GM12874 (cell line): ENCODE measurements around the gene NAMPT.

Source experiments
- TF ChIP-seq, protein P1 (sequence below): IDR thresholded peaks from 2 replicates; pipeline ENCODE4 v1.5.1; 2011; ENCODE audit warnings: low read depth, mild to moderate bottlenecking, control low read depth, low read length, moderate library complexity; ENCODE audit not compliant: insufficient read depth

The NAMPT gene

DNA sequence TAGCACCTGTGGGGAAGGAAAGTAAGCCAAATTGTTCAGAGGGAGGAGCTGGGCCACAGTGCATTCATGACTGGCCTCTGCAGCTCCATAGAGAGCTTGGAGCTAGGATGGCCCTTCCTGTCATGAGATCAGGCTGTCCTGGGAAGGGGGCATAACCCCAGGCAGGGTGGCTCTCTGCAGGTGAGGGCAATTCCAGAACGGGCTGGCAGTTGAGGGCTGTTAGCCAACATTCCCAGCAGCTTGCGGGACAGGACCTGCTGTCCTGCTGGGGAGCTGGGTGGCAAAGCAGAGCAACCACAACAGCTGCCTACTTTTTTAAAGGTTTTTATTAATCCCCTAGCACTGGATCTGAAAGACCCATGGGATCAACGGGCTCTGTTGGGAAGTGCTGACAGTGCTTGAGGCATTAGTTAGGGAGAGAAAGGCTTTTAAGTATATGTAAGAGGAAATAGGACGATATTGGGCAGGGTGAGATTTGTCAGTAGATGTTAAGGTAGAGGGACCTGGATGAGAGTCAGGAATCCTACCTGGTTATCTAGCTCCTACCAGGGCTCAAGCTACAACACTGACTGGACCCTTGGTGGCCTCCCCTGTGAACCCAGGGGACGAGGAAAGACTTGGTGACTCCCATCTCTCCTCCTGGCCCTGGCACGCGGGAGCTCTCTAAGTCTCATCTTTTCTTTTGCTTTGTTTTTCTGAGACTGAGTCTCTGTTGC lies 77.8 kb downstream of the NAMPT start:
- TF ChIP-seq, protein P1, sequence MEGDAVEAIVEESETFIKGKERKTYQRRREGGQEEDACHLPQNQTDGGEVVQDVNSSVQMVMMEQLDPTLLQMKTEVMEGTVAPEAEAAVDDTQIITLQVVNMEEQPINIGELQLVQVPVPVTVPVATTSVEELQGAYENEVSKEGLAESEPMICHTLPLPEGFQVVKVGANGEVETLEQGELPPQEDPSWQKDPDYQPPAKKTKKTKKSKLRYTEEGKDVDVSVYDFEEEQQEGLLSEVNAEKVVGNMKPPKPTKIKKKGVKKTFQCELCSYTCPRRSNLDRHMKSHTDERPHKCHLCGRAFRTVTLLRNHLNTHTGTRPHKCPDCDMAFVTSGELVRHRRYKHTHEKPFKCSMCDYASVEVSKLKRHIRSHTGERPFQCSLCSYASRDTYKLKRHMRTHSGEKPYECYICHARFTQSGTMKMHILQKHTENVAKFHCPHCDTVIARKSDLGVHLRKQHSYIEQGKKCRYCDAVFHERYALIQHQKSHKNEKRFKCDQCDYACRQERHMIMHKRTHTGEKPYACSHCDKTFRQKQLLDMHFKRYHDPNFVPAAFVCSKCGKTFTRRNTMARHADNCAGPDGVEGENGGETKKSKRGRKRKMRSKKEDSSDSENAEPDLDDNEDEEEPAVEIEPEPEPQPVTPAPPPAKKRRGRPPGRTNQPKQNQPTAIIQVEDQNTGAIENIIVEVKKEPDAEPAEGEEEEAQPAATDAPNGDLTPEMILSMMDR = no peak

DNA sequence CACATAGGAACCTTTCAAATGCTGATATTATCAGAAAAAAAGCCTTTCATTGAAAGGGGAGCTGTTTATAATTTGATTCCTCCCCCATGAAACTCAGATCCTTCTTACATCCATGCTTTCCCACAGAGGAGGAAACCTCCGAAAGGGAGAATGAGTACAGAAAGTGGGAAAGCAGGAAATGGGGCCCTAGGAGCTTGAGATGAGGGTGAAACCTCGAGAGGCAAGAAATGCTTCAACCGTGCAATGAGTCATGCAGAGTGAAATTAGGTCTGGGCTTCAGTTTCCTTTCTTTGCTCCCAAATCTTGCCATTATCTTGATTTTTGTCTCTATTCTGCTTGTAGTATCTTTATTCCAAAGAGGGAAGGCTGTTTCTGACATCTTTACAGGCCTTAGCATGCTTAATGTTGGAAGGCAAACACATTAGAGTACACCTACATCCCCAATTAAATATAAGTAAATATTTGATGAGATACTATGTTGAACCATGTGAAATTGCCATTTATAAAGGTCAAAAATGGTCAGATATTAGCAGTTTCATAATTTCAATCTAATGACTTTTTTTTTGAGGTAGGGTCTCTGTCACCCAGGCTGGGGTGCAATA lies 79.1 kb downstream of the NAMPT start:
- TF ChIP-seq, protein P1 = no peak

DNA sequence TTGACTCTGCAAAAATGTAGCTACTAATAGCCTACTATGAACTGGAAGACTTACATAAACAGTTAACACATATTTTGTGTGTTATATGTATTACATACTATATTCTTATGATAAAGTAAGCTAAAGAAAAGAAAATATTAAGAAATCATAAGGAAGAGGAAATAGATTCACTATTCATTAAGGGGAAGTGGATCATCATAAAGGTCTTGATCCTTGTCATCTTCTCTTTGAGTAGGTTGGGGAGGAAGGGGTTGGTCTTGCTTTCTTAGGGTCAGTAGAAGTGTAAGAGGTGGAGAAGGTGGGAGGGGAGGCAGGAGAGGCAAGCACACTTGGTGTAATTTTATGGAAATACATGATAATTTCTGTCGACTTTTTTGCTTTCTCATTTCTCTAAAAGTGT lies 81.3 kb downstream of the NAMPT start:
- TF ChIP-seq, protein P1 = no peak

DNA sequence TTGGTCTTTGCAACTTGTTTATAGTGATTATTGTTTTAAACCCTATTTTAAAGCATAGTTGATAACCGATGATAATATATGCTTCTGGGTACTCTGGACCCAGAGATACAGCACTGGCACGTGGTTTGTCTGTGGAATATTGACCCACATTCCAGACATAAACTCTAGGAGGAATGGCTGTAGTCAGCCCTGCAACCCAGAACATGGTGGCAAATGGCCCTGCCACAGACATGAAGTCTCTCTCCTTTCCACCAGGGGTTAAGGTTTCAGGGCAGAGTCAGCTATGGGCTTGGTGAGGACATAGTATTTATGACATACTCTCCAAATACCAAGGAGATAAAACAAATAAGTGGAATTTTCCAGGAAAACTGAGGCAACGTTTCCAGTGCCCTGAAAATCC lies 83.6 kb downstream of the NAMPT start:
- TF ChIP-seq, protein P1 = no peak

DNA sequence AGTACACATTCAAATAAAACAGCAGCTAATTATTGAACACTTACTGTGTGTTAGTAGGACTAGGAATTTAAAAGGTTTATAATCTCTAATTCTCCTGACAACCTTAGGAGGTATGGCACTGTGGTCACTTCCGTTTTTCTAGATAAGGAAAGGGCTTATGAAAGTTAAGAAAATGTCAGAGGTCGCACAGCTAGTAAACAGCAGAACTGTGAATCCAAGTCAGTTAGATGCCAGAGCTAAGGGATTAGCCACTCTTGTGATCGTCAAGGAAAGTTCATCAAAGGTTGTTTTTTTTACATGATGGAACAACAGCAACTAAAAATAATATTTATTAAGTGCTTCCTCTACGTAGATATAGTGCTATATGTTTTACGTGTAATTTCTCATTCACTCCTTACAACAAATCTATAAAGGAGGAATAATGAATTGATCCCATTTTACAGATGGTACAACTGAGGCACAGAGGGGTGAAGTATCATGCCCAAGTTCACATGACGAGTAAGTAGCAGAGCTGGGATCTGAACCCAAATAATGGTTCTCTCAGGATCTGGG lies 84.9 kb downstream of the NAMPT start:
- TF ChIP-seq, protein P1 = no peak

DNA sequence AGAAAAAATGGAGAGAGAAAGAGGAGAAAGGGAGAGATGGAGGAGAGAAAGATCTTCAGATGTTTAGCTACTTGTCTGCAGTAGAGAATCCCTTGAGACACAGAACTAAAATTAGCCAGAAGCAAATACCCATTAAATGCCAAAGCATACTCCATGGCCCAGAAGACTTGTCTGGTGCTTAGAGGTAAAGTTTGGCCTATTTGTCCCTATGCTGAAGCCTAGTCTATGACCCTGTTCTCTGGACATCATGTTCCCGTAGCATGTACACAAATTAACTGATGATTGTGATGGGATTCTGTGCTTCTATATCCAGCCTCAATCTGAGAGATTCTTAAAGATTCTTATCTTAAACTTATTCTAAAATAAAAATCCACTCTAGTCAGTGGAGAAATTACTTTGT lies 85.8 kb downstream of the NAMPT start:
- TF ChIP-seq, protein P1 = no peak
